Activated effector memory CD4-positive, alpha-beta T cell treated with anti-CD3 and anti-CD28 coated beads, Interleukin-2, amount 50 U/mL, for 16 hours (primary cell): ENCODE measurements around the gene ELF2.
"Not testable (repeated sequence)": the region's sequence is repeated elsewhere in the genome, so short reads cannot be mapped to it uniquely, and the experiment has no call there.

ENCODE experiments used
- DNase-seq: peaks from one replicate; pipeline ENCODE4 v3.0.0-alpha.2; 2020

ELF2 gene

GRCh38 chr4:139142087-139142486, 34.9 kb downstream of the ELF2 start:
- DNase-seq: no peak

GRCh38 chr4:139137763-139138162, 39.3 kb downstream of the ELF2 start:
- DNase-seq: no peak

GRCh38 chr4:139134403-139134802, 42.6 kb downstream of the ELF2 start:
- DNase-seq: no peak

- no peak for DNase-seq
Measured at GRCh38 chr4:139131209-139131870, 45.7 kb downstream of the ELF2 start.

GRCh38 chr4:139129206-139129605, 47.8 kb downstream of the ELF2 start:
- no peak for DNase-seq

- no peak for DNase-seq
Measured at GRCh38 chr4:139126898-139127297, 50.1 kb downstream of the ELF2 start.

- no peak for DNase-seq
Measured at GRCh38 chr4:139123910-139124309, 53.1 kb downstream of the ELF2 start.

- DNase-seq: no peak
Measured at GRCh38 chr4:139118365-139118764, 58.7 kb downstream of the ELF2 start.

GRCh38 chr4:139115226-139115625, 61.8 kb downstream of the ELF2 start:
- no peak for DNase-seq

- DNase-seq: not testable (repeated sequence)
Measured at GRCh38 chr4:139114795-139115194, 62.2 kb downstream of the ELF2 start.

GRCh38 chr4:139112650-139113049, 64.4 kb downstream of the ELF2 start:
- no peak for DNase-seq

GRCh38 chr4:139108567-139109128, 68.4 kb downstream of the ELF2 start:
- no peak for DNase-seq

- peak; percentile 89 for DNase-seq
Measured at GRCh38 chr4:139099366-139099982, 77.5 kb downstream of the ELF2 start.

- no peak for DNase-seq
Measured at GRCh38 chr4:139092271-139092670, 84.7 kb downstream of the ELF2 start.

GRCh38 chr4:139085141-139085540, 91.9 kb downstream of the ELF2 start:
- no peak for DNase-seq

- no peak for DNase-seq
Measured at GRCh38 chr4:139084804-139085093, 92.3 kb downstream of the ELF2 start.

GRCh38 chr4:139083956-139084803, 92.8 kb downstream of the ELF2 start:
- peak; percentile 94 for DNase-seq

GRCh38 chr4:139083607-139083955, 93.4 kb downstream of the ELF2 start:
- DNase-seq: peak; percentile 88

GRCh38 chr4:139082750-139083606, 94.0 kb downstream of the ELF2 start:
- peak; percentile 96 for DNase-seq

- no peak for DNase-seq
Measured at GRCh38 chr4:139078926-139079325, 98.1 kb downstream of the ELF2 start.

GRCh38 chr4:139077567-139078355, 99.3 kb downstream of the ELF2 start:
- DNase-seq: no peak
